Activated CD8-positive, alpha-beta memory T cell treated with anti-CD3 and anti-CD28 coated beads, Interleukin-2, amount 10 ng/mL, durations not matched to agents 7 days and 5 days (primary cell): ENCODE results near the gene CH25H. TPM values are rescaled to one million over a fixed set of nuclear protein-coding genes. Genes with fewer than 3 reads are reported as not detected.
"Not testable (repeated sequence)": the region's sequence is repeated elsewhere in the genome, so short reads cannot be mapped to it uniquely, and the experiment has no call there.

Experiments
- ATAC-seq: fragments of 150-1000 bp; cut with Tn5 transposase; one replicate; pipeline ENCODE4 v1.10.0; 2021; ENCODE audit warnings: moderate library complexity
- CTCF ChIA-PET: fragments of 350-600 bp; sonication (Branson Sonifier 250); formaldehyde crosslinking; loops from one replicate; lab custom pipeline; 2021; ENCODE audit warnings: antibody characterized with exemption; lab: Charles Lee
- DNase-seq: peaks from one replicate; pipeline ENCODE4 v3.0.0-alpha.2; 2020
- H3K27ac Mint-ChIP-seq: one replicate; pipeline ENCODE4 v1.8.0; 2021; ENCODE audit warnings: mild to moderate bottlenecking, mixed read lengths
- H3K27me3 Mint-ChIP-seq: one replicate; pipeline ENCODE4 v1.8.0; 2021; ENCODE audit warnings: mixed read lengths
- H3K36me3 Mint-ChIP-seq: one replicate; pipeline ENCODE4 v1.8.0; 2021; ENCODE audit warnings: mild to moderate bottlenecking, mixed read lengths
- H3K4me1 Mint-ChIP-seq: one replicate; pipeline ENCODE4 v1.8.0; 2021; ENCODE audit warnings: mixed read lengths
- H3K4me3 Mint-ChIP-seq: one replicate; pipeline ENCODE4 v1.8.0; 2021; ENCODE audit warnings: mild to moderate bottlenecking, moderate library complexity, mixed read lengths
- H3K9me3 Mint-ChIP-seq: one replicate; pipeline ENCODE4 v1.8.0; 2022; ENCODE audit warnings: low read depth, mixed read lengths
- total RNA-seq, 2 experiments: library from RNA; stranded (reverse); gene quantifications; one replicate each; pipeline ENCODE4 v1.2.3, GENCODE V29; 2021

The CH25H gene
- total RNA-seq, 2 experiments from 2014 or later = not detected

DNA sequence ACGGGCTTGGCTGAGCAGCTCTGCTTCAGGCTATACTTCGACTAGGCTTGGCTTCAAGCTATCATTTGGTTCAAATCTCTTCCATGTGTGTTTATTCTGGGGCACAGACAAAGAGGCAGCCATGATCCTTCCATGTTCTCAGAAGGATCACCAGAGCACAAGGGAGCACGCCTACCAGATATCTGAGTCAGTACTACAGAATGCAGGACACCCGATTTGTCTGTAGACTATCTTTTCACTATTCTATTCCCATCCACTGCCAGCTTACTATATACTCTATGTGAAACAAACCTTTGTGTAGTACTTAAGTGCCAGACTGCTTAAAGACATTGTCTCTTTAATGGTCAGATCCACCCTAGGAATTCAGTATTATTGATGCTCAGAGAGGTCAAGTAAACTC is 35.1 kb downstream of the CH25H start:
- no peak overlapping the region for H3K27ac Mint-ChIP-seq
- no peak overlapping the region for H3K4me3 Mint-ChIP-seq
- H3K27me3 Mint-ChIP-seq = peaks cover 45% of the 10 kb centered on the region
- H3K4me1 Mint-ChIP-seq = peaks cover 5% of the 10 kb centered on the region
- no peak for DNase-seq
- CTCF ChIA-PET = no interaction called here
- H3K9me3 Mint-ChIP-seq = no peaks in the 10 kb centered on the region
- H3K36me3 Mint-ChIP-seq = peaks cover 3% of the 10 kb centered on the region
- no peak for ATAC-seq

DNA sequence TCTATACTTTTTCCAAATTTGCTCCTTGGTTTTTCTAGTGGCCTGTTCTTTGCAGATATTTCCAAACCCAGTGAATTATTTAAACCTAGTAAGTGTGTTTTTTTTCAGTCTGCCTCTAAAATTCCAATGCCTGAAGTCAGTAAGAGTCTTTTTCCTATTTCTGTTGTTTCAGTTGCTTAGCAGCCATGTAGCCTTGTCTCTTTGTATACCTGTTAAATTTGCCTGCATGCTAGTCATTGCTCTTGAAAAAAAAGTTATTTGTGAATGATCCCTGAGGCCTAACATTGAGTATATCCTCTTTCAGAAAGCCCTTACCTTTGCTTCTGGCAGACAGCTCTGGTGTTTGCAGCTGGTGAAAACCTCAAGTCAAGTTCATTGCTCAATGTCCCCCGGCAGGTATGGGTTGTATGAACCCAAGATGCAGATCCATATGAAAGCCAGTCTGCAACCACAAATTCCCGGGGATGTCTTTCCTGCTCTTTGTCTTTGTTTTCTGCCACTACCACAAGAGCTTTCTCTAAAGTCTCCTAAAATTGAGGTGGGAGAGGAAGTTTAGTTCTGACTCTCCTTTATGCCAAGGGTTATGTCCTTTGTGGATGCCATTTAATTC is 35.7 kb downstream of the CH25H start:
- Mint-ChIP-seq H3K9me3 (no peaks in the 10 kb centered on the region), H3K27ac (no peak overlapping the region), H3K36me3 (peaks cover 3% of the 10 kb centered on the region), H3K4me1 (peaks cover 5% of the 10 kb centered on the region), H3K27me3 (peaks cover 49% of the 10 kb centered on the region), H3K4me3 (no peak overlapping the region)
- CTCF ChIA-PET = no interaction called here
- DNase-seq (no peak), ATAC-seq (no peak)

DNA sequence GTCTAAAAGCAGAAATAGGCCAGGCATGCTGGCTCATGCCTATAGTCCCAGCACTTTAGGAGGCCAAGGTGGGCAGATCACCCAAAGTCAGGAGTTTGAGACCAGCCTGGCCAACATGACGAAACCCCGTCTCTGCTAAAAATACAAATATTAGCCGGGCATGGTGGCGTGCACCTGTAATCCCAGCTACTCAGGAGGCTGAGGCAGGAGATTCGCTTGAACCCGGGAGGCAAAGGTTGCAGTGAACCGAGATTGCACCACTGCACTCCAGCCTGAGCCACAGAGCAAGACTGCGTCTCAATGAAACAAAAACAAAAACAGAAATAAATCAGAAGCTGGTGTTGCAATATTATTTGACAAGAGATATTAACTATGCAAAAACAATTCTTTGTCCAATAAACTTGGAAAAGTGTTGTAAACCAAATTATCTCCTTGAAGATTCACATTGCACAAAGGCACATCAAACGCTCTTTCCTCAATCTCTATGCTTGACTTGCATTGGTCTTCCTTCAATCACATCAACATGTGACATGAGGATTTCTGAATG is 38.7 kb downstream of the CH25H start:
- H3K27ac Mint-ChIP-seq, H3K36me3 Mint-ChIP-seq, H3K4me3 Mint-ChIP-seq: not testable (repeated sequence)

DNA sequence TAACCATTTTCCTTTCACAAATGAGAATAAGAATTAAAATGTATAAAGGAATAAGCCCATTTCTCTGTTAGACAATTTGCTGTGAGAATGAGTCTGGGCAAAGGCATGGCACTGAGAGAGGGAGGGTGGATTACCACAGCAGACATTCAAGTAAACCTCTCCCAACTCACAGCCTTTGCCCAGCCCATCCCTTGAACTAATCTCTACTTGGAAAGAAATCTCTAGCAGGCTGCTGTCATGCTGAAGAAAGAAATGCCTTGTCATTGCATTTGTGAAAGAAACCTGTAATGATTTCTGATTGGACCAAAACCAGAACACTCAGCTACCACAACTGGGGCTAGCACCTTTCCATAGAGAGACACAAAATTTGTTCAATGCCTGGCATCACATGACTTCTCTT is 39.2 kb downstream of the CH25H start:
- CTCF ChIA-PET = no interaction called here
- H3K27me3 Mint-ChIP-seq = peaks cover 41% of the 10 kb centered on the region
- no peaks in the 10 kb centered on the region for H3K9me3 Mint-ChIP-seq
- ATAC-seq (no peak), DNase-seq (no peak)
- peaks cover 32% of the 10 kb centered on the region for H3K4me1 Mint-ChIP-seq
- no peak overlapping the region for H3K4me3 Mint-ChIP-seq
- H3K36me3 Mint-ChIP-seq = peaks cover 5% of the 10 kb centered on the region
- H3K27ac Mint-ChIP-seq = no peak overlapping the region

More for the DNA sequence above, 38.7 kb downstream of the CH25H start:
- CTCF ChIA-PET, DNase-seq, ATAC-seq, H3K9me3 Mint-ChIP-seq: not testable (repeated sequence)
- Mint-ChIP-seq H3K27me3 (peaks cover 45% of the 10 kb centered on the region), H3K4me1 (peaks cover 29% of the 10 kb centered on the region)

GRCh38 chr10:89165923-89166322 is 41.2 kb downstream of the CH25H start:
- Mint-ChIP-seq H3K4me1 (peaks cover 30% of the 10 kb centered on the region), H3K36me3 (peaks cover 5% of the 10 kb centered on the region), H3K27me3 (peaks cover 26% of the 10 kb centered on the region), H3K9me3 (no peaks in the 10 kb centered on the region), H3K4me3 (no peak overlapping the region), H3K27ac (no peak overlapping the region)
- no peak for ATAC-seq
- CTCF ChIA-PET = no interaction called here
- DNase-seq = no peak

GRCh38 chr10:89164920-89165319 is 42.2 kb downstream of the CH25H start:
- no peak for DNase-seq
- Mint-ChIP-seq H3K4me1 (peaks cover 30% of the 10 kb centered on the region), H3K27ac (no peak overlapping the region), H3K27me3 (peaks cover 19% of the 10 kb centered on the region), H3K9me3 (no peaks in the 10 kb centered on the region), H3K36me3 (peaks cover 5% of the 10 kb centered on the region), H3K4me3 (no peak overlapping the region)
- CTCF ChIA-PET = interaction anchor here (1.1 to 2.8 kb wide), 4 partner anchors 50 to 230 kb away, joined by 3 to 9 read pairs (median 6); no protein-coding TSS in a partner anchor
- no peak for ATAC-seq

GRCh38 chr10:89164080-89164479 is 43.0 kb downstream of the CH25H start:
- Mint-ChIP-seq H3K27me3 (peaks cover 12% of the 10 kb centered on the region), H3K9me3 (no peaks in the 10 kb centered on the region), H3K27ac (peak overlapping the region; percentile 91), H3K4me3 (peak overlapping the region; percentile 73), H3K36me3 (peaks cover 5% of the 10 kb centered on the region), H3K4me1 (peaks cover 30% of the 10 kb centered on the region)
- DNase-seq (no peak), ATAC-seq (no peak)
- CTCF ChIA-PET = interaction anchor here (1.1 to 2.8 kb wide), 11 partner anchors 9 to 232 kb away, joined by 3 to 9 read pairs (median 4); partner anchors contain the start of gene CH25H

GRCh38 chr10:89163265-89163995 is 43.7 kb downstream of the CH25H start:
- peak; percentile 86 for DNase-seq
- H3K27ac Mint-ChIP-seq = peak overlapping the region; percentile 91
- H3K27me3 Mint-ChIP-seq = peaks cover 11% of the 10 kb centered on the region
- H3K4me1 Mint-ChIP-seq = peaks cover 35% of the 10 kb centered on the region
- H3K4me3 Mint-ChIP-seq = peak overlapping the region; percentile 73
- ATAC-seq = peak; percentile 96
- peaks cover 5% of the 10 kb centered on the region for H3K36me3 Mint-ChIP-seq
- CTCF ChIA-PET = interaction anchor here (1.1 to 2.8 kb wide), 10 partner anchors 10 to 231 kb away, joined by 3 to 9 read pairs (median 4); partner anchors contain the start of gene CH25H
- H3K9me3 Mint-ChIP-seq = no peaks in the 10 kb centered on the region

GRCh38 chr10:89162596-89162995 is 44.5 kb downstream of the CH25H start:
- peaks cover 37% of the 10 kb centered on the region for H3K4me1 Mint-ChIP-seq
- CTCF ChIA-PET = interaction anchor here (1.2 to 2.8 kb wide), 6 partner anchors 11 to 230 kb away, joined by 3 to 9 read pairs (median 4); partner anchors contain the start of gene CH25H
- peaks cover 8% of the 10 kb centered on the region for H3K27me3 Mint-ChIP-seq
- H3K27ac Mint-ChIP-seq = no peak overlapping the region
- peaks cover 5% of the 10 kb centered on the region for H3K36me3 Mint-ChIP-seq
- ATAC-seq (no peak), DNase-seq (no peak)
- no peak overlapping the region for H3K4me3 Mint-ChIP-seq
- H3K9me3 Mint-ChIP-seq = no peaks in the 10 kb centered on the region

- Mint-ChIP-seq H3K36me3 (peaks cover 4% of the 10 kb centered on the region), H3K4me3 (no peak overlapping the region), H3K27ac (no peak overlapping the region), H3K27me3 (peaks cover 17% of the 10 kb centered on the region), H3K4me1 (peaks cover 31% of the 10 kb centered on the region), H3K9me3 (no peaks in the 10 kb centered on the region)
- DNase-seq (no peak), ATAC-seq (no peak)
- CTCF ChIA-PET = no interaction called here
These were observed 46.8 kb downstream of the CH25H start for GRCh38 chr10:89160339-89160738.

DNA sequence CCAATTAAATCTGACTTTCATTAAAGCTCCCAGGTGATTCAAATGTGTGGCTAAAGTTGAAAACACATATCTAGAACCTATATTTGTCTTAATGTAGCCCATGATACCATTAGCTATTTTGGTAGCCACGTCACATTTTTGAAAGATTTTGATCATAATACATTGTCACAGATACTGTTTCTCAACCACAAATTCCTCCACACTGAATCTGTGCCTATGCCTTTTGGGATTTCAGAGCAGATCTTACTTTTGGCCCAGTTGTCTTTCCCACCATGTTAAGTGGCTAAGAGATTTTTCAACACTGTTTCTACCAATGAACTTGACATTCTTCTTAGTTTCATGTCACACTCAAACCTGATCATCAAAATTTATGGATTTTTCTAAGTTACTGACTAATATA is 47.4 kb downstream of the CH25H start:
- H3K9me3 Mint-ChIP-seq = no peaks in the 10 kb centered on the region
- H3K27me3 Mint-ChIP-seq = peaks cover 22% of the 10 kb centered on the region
- H3K4me1 Mint-ChIP-seq = peaks cover 28% of the 10 kb centered on the region
- H3K27ac Mint-ChIP-seq = no peak overlapping the region
- no peak for ATAC-seq
- CTCF ChIA-PET = interaction anchor here (1.0 kb wide), 1 partner anchor 130 kb away, joined by 3 read pairs; no protein-coding TSS in a partner anchor
- H3K4me3 Mint-ChIP-seq = no peak overlapping the region
- H3K36me3 Mint-ChIP-seq = peaks cover 4% of the 10 kb centered on the region
- no peak for DNase-seq

GRCh38 chr10:89159316-89159715 is 47.8 kb downstream of the CH25H start:
- ATAC-seq (no peak), DNase-seq (no peak)
- H3K36me3 Mint-ChIP-seq = peaks cover 2% of the 10 kb centered on the region
- H3K9me3 Mint-ChIP-seq = no peaks in the 10 kb centered on the region
- H3K27ac Mint-ChIP-seq = no peak overlapping the region
- CTCF ChIA-PET = interaction anchor here (1.0 kb wide), 1 partner anchor 130 kb away, joined by 3 read pairs; no protein-coding TSS in a partner anchor
- H3K4me1 Mint-ChIP-seq = peaks cover 23% of the 10 kb centered on the region
- no peak overlapping the region for H3K4me3 Mint-ChIP-seq
- H3K27me3 Mint-ChIP-seq = peaks cover 26% of the 10 kb centered on the region

DNA sequence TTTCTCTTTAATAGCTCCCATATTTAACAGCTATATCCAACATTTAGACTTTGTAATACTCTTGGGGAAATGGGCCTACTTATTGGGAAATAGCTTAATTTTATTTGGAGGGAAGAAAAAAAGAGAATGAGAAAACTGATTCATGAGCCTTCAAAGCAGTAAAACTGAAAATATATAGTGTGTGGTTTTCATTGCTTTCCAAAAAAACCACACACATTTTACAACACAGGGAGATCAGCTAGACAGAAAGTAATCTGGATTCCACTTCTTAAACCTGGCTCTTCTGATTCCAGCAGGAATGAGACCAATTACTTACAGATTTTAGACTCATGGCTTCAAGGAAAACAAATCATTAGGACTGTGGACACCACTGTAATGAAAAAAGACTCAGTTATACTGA is 48.7 kb downstream of the CH25H start:
- CTCF ChIA-PET = interaction anchor here (1.0 to 1.1 kb wide), 3 partner anchors 132 to 228 kb away, joined by 3 read pairs; no protein-coding TSS in a partner anchor
- peaks cover 27% of the 10 kb centered on the region for H3K27me3 Mint-ChIP-seq

More for the DNA sequence above, 48.7 kb downstream of the CH25H start:
- H3K4me1 Mint-ChIP-seq = peaks cover 15% of the 10 kb centered on the region
- H3K4me3 Mint-ChIP-seq = no peak overlapping the region
- no peaks in the 10 kb centered on the region for H3K9me3 Mint-ChIP-seq
- ATAC-seq (no peak), DNase-seq (no peak)
- H3K27ac Mint-ChIP-seq = no peak overlapping the region
- H3K36me3 Mint-ChIP-seq = peaks cover 2% of the 10 kb centered on the region
